ENCODE data around the gene PHLPP2.

Gene PHLPP2

GRCh38 chr16:71721066-71721740 is 3.3 kb downstream of the PHLPP2 start:
- no peak overlapping the region for H3K4me3 ChIP-seq (ENCODE audit: low read depth in 1 of 5, low read length in 5 of 5)
- H3K27me3 ChIP-seq (ENCODE audit: control insufficient read depth in 5 of 5, insufficient read depth in 4 of 5, low read length in 5 of 5), result no peaks in the 10 kb centered on the region
- H3K9me3 ChIP-seq (ENCODE audit: control insufficient read depth in 5 of 5, low read length in 5 of 5), result no peaks in the 10 kb centered on the region
- H3K9ac ChIP-seq (ENCODE audit: low read length in 5 of 5), result no peak overlapping the region
- no peak overlapping the region for H3K27ac ChIP-seq (ENCODE audit: low read depth, low read length)
- H3K36me3 ChIP-seq (ENCODE audit: control insufficient read depth in 5 of 5, insufficient read depth in 5 of 5, low read length in 5 of 5), result no peaks in the 10 kb centered on the region
- H3K4me1 ChIP-seq (ENCODE audit: control insufficient read depth in 5 of 5, insufficient read depth in 5 of 5, low read length in 5 of 5), result peaks cover 0 to 21% (median 14%) of the 10 kb centered on the region in 5 donors

- H3K27me3 ChIP-seq (ENCODE audit: control insufficient read depth in 5 of 5, insufficient read depth in 4 of 5, low read length in 5 of 5), result no peaks in the 10 kb centered on the region
- no peak overlapping the region for H3K4me3 ChIP-seq (ENCODE audit: low read depth in 1 of 5, low read length in 5 of 5)
- H3K27ac ChIP-seq (ENCODE audit: low read depth, low read length), result no peak overlapping the region
- no peak overlapping the region for H3K9ac ChIP-seq (ENCODE audit: low read length in 5 of 5)
- H3K9me3 ChIP-seq (ENCODE audit: control insufficient read depth in 5 of 5, low read length in 5 of 5), result no peaks in the 10 kb centered on the region
- H3K36me3 ChIP-seq (ENCODE audit: control insufficient read depth in 5 of 5, insufficient read depth in 5 of 5, low read length in 5 of 5), result peaks cover 2 to 10% (median 5%) of the 10 kb centered on the region in 5 donors
- H3K4me1 ChIP-seq (ENCODE audit: control insufficient read depth in 5 of 5, insufficient read depth in 5 of 5, low read length in 5 of 5), result peaks cover 0 to 10% (median 10%) of the 10 kb centered on the region in 5 donors
Observed at GRCh38 chr16:71712501-71712900, 12.0 kb downstream of the PHLPP2 start.

GRCh38 chr16:71711789-71712188 is 12.7 kb downstream of the PHLPP2 start:
- Histone ChIP-seq H3K4me3 (ENCODE audit: low read depth in 1 of 5, low read length in 5 of 5) (no peak overlapping the region), H3K9me3 (ENCODE audit: control insufficient read depth in 5 of 5, low read length in 5 of 5) (no peaks in the 10 kb centered on the region), H3K36me3 (ENCODE audit: control insufficient read depth in 5 of 5, insufficient read depth in 5 of 5, low read length in 5 of 5) (peaks cover 2 to 10% (median 5%) of the 10 kb centered on the region in 5 donors), H3K4me1 (ENCODE audit: control insufficient read depth in 5 of 5, insufficient read depth in 5 of 5, low read length in 5 of 5) (peaks cover 0 to 10% (median 10%) of the 10 kb centered on the region in 5 donors), H3K9ac (ENCODE audit: low read length in 5 of 5) (no peak overlapping the region), H3K27ac (ENCODE audit: low read depth, low read length) (no peak overlapping the region), H3K27me3 (ENCODE audit: control insufficient read depth in 5 of 5, insufficient read depth in 4 of 5, low read length in 5 of 5) (no peaks in the 10 kb centered on the region)

- H3K27me3 ChIP-seq (ENCODE audit: control insufficient read depth in 5 of 5, insufficient read depth in 4 of 5, low read length in 5 of 5), result no peaks in the 10 kb centered on the region
- peak overlapping the region in 1 of 5 donors; percentile 13 for H3K4me3 ChIP-seq (ENCODE audit: low read depth in 1 of 5, low read length in 5 of 5)
- H3K27ac ChIP-seq (ENCODE audit: low read depth, low read length), result peak overlapping the region; percentile 42
- H3K4me1 ChIP-seq (ENCODE audit: control insufficient read depth in 5 of 5, insufficient read depth in 5 of 5, low read length in 5 of 5), result peaks cover 0 to 10% (median 10%) of the 10 kb centered on the region in 5 donors
- no peak overlapping the region for H3K9ac ChIP-seq (ENCODE audit: low read length in 5 of 5)
- no peaks in the 10 kb centered on the region for H3K9me3 ChIP-seq (ENCODE audit: control insufficient read depth in 5 of 5, low read length in 5 of 5)
- peaks cover under 1 to 8% (median 2%) of the 10 kb centered on the region in 5 donors for H3K36me3 ChIP-seq (ENCODE audit: control insufficient read depth in 5 of 5, insufficient read depth in 5 of 5, low read length in 5 of 5)
Observed at GRCh38 chr16:71709229-71709781, 15.2 kb downstream of the PHLPP2 start.

- H3K9me3 ChIP-seq (ENCODE audit: control insufficient read depth in 5 of 5, low read length in 5 of 5), result no peaks in the 10 kb centered on the region
- H3K27me3 ChIP-seq (ENCODE audit: control insufficient read depth in 5 of 5, insufficient read depth in 4 of 5, low read length in 5 of 5), result no peaks in the 10 kb centered on the region
- no peak overlapping the region for H3K9ac ChIP-seq (ENCODE audit: low read length in 5 of 5)
- H3K4me3 ChIP-seq (ENCODE audit: low read depth in 1 of 5, low read length in 5 of 5), result no peak overlapping the region
- peaks cover 0 to 5% (median 2%) of the 10 kb centered on the region in 5 donors for H3K36me3 ChIP-seq (ENCODE audit: control insufficient read depth in 5 of 5, insufficient read depth in 5 of 5, low read length in 5 of 5)
- peaks cover 0 to 10% (median 10%) of the 10 kb centered on the region in 5 donors for H3K4me1 ChIP-seq (ENCODE audit: control insufficient read depth in 5 of 5, insufficient read depth in 5 of 5, low read length in 5 of 5)
- H3K27ac ChIP-seq (ENCODE audit: low read depth, low read length), result no peak overlapping the region
Observed at GRCh38 chr16:71708696-71709095, 15.8 kb downstream of the PHLPP2 start.

GRCh38 chr16:71707199-71707598 is 17.3 kb downstream of the PHLPP2 start:
- Histone ChIP-seq H3K36me3 (ENCODE audit: control insufficient read depth in 5 of 5, insufficient read depth in 5 of 5, low read length in 5 of 5) (peaks cover 0 to 3% (median 0%) of the 10 kb centered on the region in 5 donors), H3K4me1 (ENCODE audit: control insufficient read depth in 5 of 5, insufficient read depth in 5 of 5, low read length in 5 of 5) (peaks cover 0 to 10% (median 10%) of the 10 kb centered on the region in 5 donors), H3K4me3 (ENCODE audit: low read depth in 1 of 5, low read length in 5 of 5) (no peak overlapping the region), H3K27me3 (ENCODE audit: control insufficient read depth in 5 of 5, insufficient read depth in 4 of 5, low read length in 5 of 5) (no peaks in the 10 kb centered on the region), H3K9ac (ENCODE audit: low read length in 5 of 5) (no peak overlapping the region), H3K9me3 (ENCODE audit: control insufficient read depth in 5 of 5, low read length in 5 of 5) (no peaks in the 10 kb centered on the region), H3K27ac (ENCODE audit: low read depth, low read length) (no peak overlapping the region)

GRCh38 chr16:71706046-71706445 is 18.5 kb downstream of the PHLPP2 start:
- H3K9me3 ChIP-seq (ENCODE audit: control insufficient read depth in 5 of 5, low read length in 5 of 5), result no peaks in the 10 kb centered on the region

GRCh38 chr16:71703333-71703732 is 21.2 kb downstream of the PHLPP2 start:
- H3K27ac ChIP-seq (ENCODE audit: low read depth, low read length), result no peak overlapping the region
- no peak overlapping the region for H3K4me3 ChIP-seq (ENCODE audit: low read depth in 1 of 5, low read length in 5 of 5)
- H3K9me3 ChIP-seq (ENCODE audit: control insufficient read depth in 5 of 5, low read length in 5 of 5), result no peaks in the 10 kb centered on the region

More at GRCh38 chr16:71706046-71706445, 18.5 kb downstream of the PHLPP2 start:
- peaks cover 0 to 10% (median 10%) of the 10 kb centered on the region in 5 donors for H3K4me1 ChIP-seq (ENCODE audit: control insufficient read depth in 5 of 5, insufficient read depth in 5 of 5, low read length in 5 of 5)
- H3K27ac ChIP-seq (ENCODE audit: low read depth, low read length), result no peak overlapping the region
- H3K27me3 ChIP-seq (ENCODE audit: control insufficient read depth in 5 of 5, insufficient read depth in 4 of 5, low read length in 5 of 5), result no peaks in the 10 kb centered on the region
- no peak overlapping the region for H3K9ac ChIP-seq (ENCODE audit: low read length in 5 of 5)
- peaks cover 0 to 9% (median 0%) of the 10 kb centered on the region in 5 donors for H3K36me3 ChIP-seq (ENCODE audit: control insufficient read depth in 5 of 5, insufficient read depth in 5 of 5, low read length in 5 of 5)
- no peak overlapping the region for H3K4me3 ChIP-seq (ENCODE audit: low read depth in 1 of 5, low read length in 5 of 5)

GRCh38 chr16:71700831-71701230 is 23.7 kb downstream of the PHLPP2 start:
- Histone ChIP-seq H3K9me3 (ENCODE audit: control insufficient read depth in 5 of 5, low read length in 5 of 5) (no peaks in the 10 kb centered on the region), H3K27me3 (ENCODE audit: control insufficient read depth in 5 of 5, insufficient read depth in 4 of 5, low read length in 5 of 5) (no peaks in the 10 kb centered on the region), H3K27ac (ENCODE audit: low read depth, low read length) (no peak overlapping the region), H3K4me1 (ENCODE audit: control insufficient read depth in 5 of 5, insufficient read depth in 5 of 5, low read length in 5 of 5) (no peaks in the 10 kb centered on the region), H3K4me3 (ENCODE audit: low read depth in 1 of 5, low read length in 5 of 5) (no peak overlapping the region), H3K36me3 (ENCODE audit: control insufficient read depth in 5 of 5, insufficient read depth in 5 of 5, low read length in 5 of 5) (peaks cover 4 to 19% (median 16%) of the 10 kb centered on the region in 5 donors), H3K9ac (ENCODE audit: low read length in 5 of 5) (no peak overlapping the region)

More at GRCh38 chr16:71703333-71703732, 21.2 kb downstream of the PHLPP2 start:
- H3K4me1 ChIP-seq (ENCODE audit: control insufficient read depth in 5 of 5, insufficient read depth in 5 of 5, low read length in 5 of 5), result peaks cover 0 to 4% (median 0%) of the 10 kb centered on the region in 5 donors
- no peaks in the 10 kb centered on the region for H3K27me3 ChIP-seq (ENCODE audit: control insufficient read depth in 5 of 5, insufficient read depth in 4 of 5, low read length in 5 of 5)
- H3K36me3 ChIP-seq (ENCODE audit: control insufficient read depth in 5 of 5, insufficient read depth in 5 of 5, low read length in 5 of 5), result peaks cover 4 to 16% (median 14%) of the 10 kb centered on the region in 5 donors
- no peak overlapping the region for H3K9ac ChIP-seq (ENCODE audit: low read length in 5 of 5)

GRCh38 chr16:71698491-71698890 is 26.0 kb downstream of the PHLPP2 start:
- Histone ChIP-seq H3K27me3 (ENCODE audit: control insufficient read depth in 5 of 5, insufficient read depth in 4 of 5, low read length in 5 of 5) (no peaks in the 10 kb centered on the region), H3K4me3 (ENCODE audit: low read depth in 1 of 5, low read length in 5 of 5) (no peak overlapping the region), H3K4me1 (ENCODE audit: control insufficient read depth in 5 of 5, insufficient read depth in 5 of 5, low read length in 5 of 5) (no peaks in the 10 kb centered on the region), H3K36me3 (ENCODE audit: control insufficient read depth in 5 of 5, insufficient read depth in 5 of 5, low read length in 5 of 5) (peaks cover 4 to 19% (median 16%) of the 10 kb centered on the region in 5 donors), H3K9me3 (ENCODE audit: control insufficient read depth in 5 of 5, low read length in 5 of 5) (no peaks in the 10 kb centered on the region), H3K9ac (ENCODE audit: low read length in 5 of 5) (no peak overlapping the region), H3K27ac (ENCODE audit: low read depth, low read length) (no peak overlapping the region)

Measured in subcutaneous abdominal adipose tissue (tissue), 5 donors.